ENCODE results near the gene CDAN1.

The CDAN1 gene

GRCh38 chr15:42711746-42712145, 25.2 kb downstream of the CDAN1 start:
- TF ChIP-seq ZNF70 (CRISPR knock-in tag; IDR thresholded peaks at IDR 0.05) (no peak), ZFP3 (CRISPR knock-in tag; IDR thresholded peaks at IDR 0.05) (no peak), GLIS3 (CRISPR knock-in tag; IDR thresholded peaks at IDR 0.05) (no peak), ISL1 (CRISPR knock-in tag; IDR thresholded peaks at IDR 0.05) (no peak), ZFP30 (CRISPR knock-in tag; IDR thresholded peaks at IDR 0.05) (no peak), CSRNP3 (CRISPR knock-in tag; IDR thresholded peaks at IDR 0.05) (no peak), ZNF8 (CRISPR knock-in tag; IDR thresholded peaks at IDR 0.05) (no peak), TOX (CRISPR knock-in tag; IDR thresholded peaks at IDR 0.05; ENCODE audit: borderline replicate concordance) (no peak), ARNTL (CRISPR knock-in tag; IDR thresholded peaks at IDR 0.05; ENCODE audit: borderline replicate concordance, low read depth) (no peak), ESRRG (CRISPR knock-in tag; IDR thresholded peaks at IDR 0.05) (no peak), ZNF565 (CRISPR knock-in tag; conservative IDR thresholded peaks at IDR 0.05; ENCODE audit: low read depth) (no peak), POU6F1 (CRISPR knock-in tag; IDR thresholded peaks at IDR 0.05; ENCODE audit: borderline replicate concordance, low read depth) (no peak), OSR1 (CRISPR knock-in tag; IDR thresholded peaks at IDR 0.05) (no peak), BACH2 (CRISPR knock-in tag; IDR thresholded peaks at IDR 0.05; ENCODE audit: borderline replicate concordance) (no peak), CSDC2 (CRISPR knock-in tag; IDR thresholded peaks at IDR 0.05) (no peak), PATZ1 (CRISPR knock-in tag; IDR thresholded peaks at IDR 0.05; ENCODE audit: borderline replicate concordance) (no peak), ZC3H10 (CRISPR knock-in tag; IDR thresholded peaks at IDR 0.05) (no peak), RARB (CRISPR knock-in tag; IDR thresholded peaks at IDR 0.05) (no peak)
- no peak for ATAC-seq

GRCh38 chr15:42710662-42711061, 26.3 kb downstream of the CDAN1 start:
- ATAC-seq: no peak
- TF ChIP-seq BACH2 (CRISPR knock-in tag; IDR thresholded peaks at IDR 0.05; ENCODE audit: borderline replicate concordance) (no peak), PATZ1 (CRISPR knock-in tag; IDR thresholded peaks at IDR 0.05; ENCODE audit: borderline replicate concordance) (no peak), PPARA (CRISPR knock-in tag; IDR thresholded peaks at IDR 0.05; ENCODE audit: borderline replicate concordance) (no peak), CREB5 (CRISPR knock-in tag; IDR thresholded peaks at IDR 0.05; ENCODE audit: low read depth) (no peak), ZC3H10 (CRISPR knock-in tag; IDR thresholded peaks at IDR 0.05) (no peak), GLIS3 (CRISPR knock-in tag; IDR thresholded peaks at IDR 0.05) (no peak), ZNF8 (CRISPR knock-in tag; IDR thresholded peaks at IDR 0.05) (no peak), CSDC2 (CRISPR knock-in tag; IDR thresholded peaks at IDR 0.05) (no peak), POU6F1 (CRISPR knock-in tag; IDR thresholded peaks at IDR 0.05; ENCODE audit: borderline replicate concordance, low read depth) (no peak), CSRNP3 (CRISPR knock-in tag; IDR thresholded peaks at IDR 0.05) (no peak), ZFP30 (CRISPR knock-in tag; IDR thresholded peaks at IDR 0.05) (no peak), ESRRG (CRISPR knock-in tag; IDR thresholded peaks at IDR 0.05) (no peak), ARNTL (CRISPR knock-in tag; IDR thresholded peaks at IDR 0.05; ENCODE audit: borderline replicate concordance, low read depth) (no peak), TCF4 (CRISPR knock-in tag; IDR thresholded peaks at IDR 0.05; ENCODE audit: borderline replicate concordance) (no peak)
